HepG2 (cell line): Measurements from ENCODE around the gene GPSM1. TPM values are rescaled to one million over a fixed set of nuclear protein-coding genes. Genes with fewer than 3 reads are reported as not detected.

Source experiments
- AHR ChIP-seq: IDR thresholded peaks from 2 replicates; pipeline ENCODE4 v1.6.1; 2018; ENCODE audit warnings: missing genetic modification reagents, missing compliant biosample characterization
- EP300 ChIP-seq, 3 experiments: sonication (generic) in 1 of 3; formaldehyde crosslinking in 1 of 3; IDR thresholded peaks; 2 replicates each; pipeline versions ENCODE4 v1.5.1 to v1.6.1; 2011 to 2020; ENCODE audit warnings: low read depth in 2 of 3, low read length in 2 of 3, borderline replicate concordance in 1 of 3, improper control_type of control experiment in 1 of 3, mild to moderate bottlenecking in 1 of 3, missing genetic modification reagents in 1 of 3, moderate library complexity in 1 of 3
- HNRNPLL ChIP-seq: fragments of 200-400 bp; formaldehyde crosslinking; IDR thresholded peaks from 2 replicates; pipeline ENCODE4 v1.6.1; 2017; ENCODE audit warnings: mild to moderate bottlenecking, low read depth, low read length; ENCODE audit not compliant: poor library complexity, severe bottlenecking
- MZF1 ChIP-seq: sonication (generic); formaldehyde crosslinking; IDR thresholded peaks from 2 replicates; pipeline ENCODE4 v1.8.1; 2023; ENCODE audit warnings: mild to moderate bottlenecking, missing genetic modification reagents, borderline replicate concordance
- NR3C1 ChIP-seq: sonication (generic); formaldehyde crosslinking; IDR thresholded peaks from 2 replicates; pipeline ENCODE4 v1.4.0; 2020; ENCODE audit warnings: missing genetic modification reagents
- POLR2G ChIP-seq: fragments of 200-400 bp; formaldehyde crosslinking; IDR thresholded peaks from 2 replicates; pipeline ENCODE4 v1.6.1; 2018; ENCODE audit warnings: mild to moderate bottlenecking, low read depth, low read length, moderate library complexity
- RAD21 ChIP-seq: fragments of 450-650 bp; formaldehyde crosslinking; IDR thresholded peaks from 2 replicates; pipeline ENCODE4 v1.5.0; 2020; ENCODE audit warnings: mild to moderate bottlenecking
- SP140L ChIP-seq: sonication (generic); formaldehyde crosslinking; IDR thresholded peaks from 2 replicates; pipeline ENCODE4 v1.4.0; 2020; ENCODE audit warnings: missing genetic modification reagents, borderline replicate concordance
- TCF7L2 ChIP-seq: IDR thresholded peaks from 2 replicates; pipeline ENCODE4 v1.6.1; 2011; ENCODE audit warnings: mild to moderate bottlenecking, low read depth, low read length, moderate library complexity
- ZBTB20 ChIP-seq: sonication (generic); formaldehyde crosslinking; IDR thresholded peaks from 2 replicates; pipeline ENCODE4 v1.8.1; 2023; ENCODE audit warnings: missing genetic modification reagents, low read depth, mild to moderate bottlenecking, borderline replicate concordance
- ZFP37 ChIP-seq: sonication (generic); formaldehyde crosslinking; IDR thresholded peaks from 2 replicates; pipeline ENCODE4 v1.4.0; 2020; ENCODE audit warnings: missing genetic modification reagents, borderline replicate concordance
- ZNF543 ChIP-seq: sonication (generic); formaldehyde crosslinking; IDR thresholded peaks from 2 replicates; pipeline ENCODE4 v1.4.0; 2020; ENCODE audit warnings: mild to moderate bottlenecking, missing genetic modification reagents
- ZNF569 ChIP-seq: sonication (generic); formaldehyde crosslinking; IDR thresholded peaks from 2 replicates; pipeline ENCODE4 v1.5.0; 2020; ENCODE audit warnings: mild to moderate bottlenecking, missing genetic modification reagents, moderate library complexity, borderline replicate concordance
- ZNF878 ChIP-seq: sonication (generic); formaldehyde crosslinking; IDR thresholded peaks from 2 replicates; pipeline ENCODE4 v1.8.1; 2023; ENCODE audit warnings: mild to moderate bottlenecking, missing genetic modification reagents, moderate library complexity
- polyA plus RNA-seq, 8 experiments: library from polyadenylated mRNA; depleted of rRNA in 3 of 8; stranded (reverse) in 7 of 8; unstranded in 1 of 8; fragments of >200 nt; fragmentation: Illumina TruSeq in 4 of 8; extraction: Trizol in 4 of 8; gene quantifications; 2 replicates each; pipeline versions ENCODE4 v1.2.1 to v1.2.3, GENCODE V29; 2011 to 2016; ENCODE audit warnings: low read depth in 4 of 8, missing spikeins in 1 of 8, mixed read lengths in 1 of 8; ENCODE audit not compliant: insufficient read depth in 1 of 8
- total RNA-seq, 5 experiments: library from RNA; depleted of rRNA; stranded (reverse); fragments of >200 nt; fragmentation: Illumina TruSeq; extraction: Trizol; gene quantifications; 2 replicates each; pipeline ENCODE4 v1.2.3, GENCODE V29; 2016; ENCODE audit warnings: low read depth in 1 of 5
- TF ChIP-seq, protein P1 (sequence below): sonication (generic); formaldehyde crosslinking; IDR thresholded peaks from 2 replicates; pipeline ENCODE4 v1.4.0; 2020; ENCODE audit warnings: missing genetic modification reagents, borderline replicate concordance
- TF ChIP-seq, protein P2 (sequence below): sonication (generic); formaldehyde crosslinking; IDR thresholded peaks from 2 replicates; pipeline ENCODE4 v1.4.0; 2020; ENCODE audit warnings: mild to moderate bottlenecking, missing genetic modification reagents
- TF ChIP-seq, protein P3 (sequence below): IDR thresholded peaks from 2 replicates; pipeline ENCODE4 v1.6.1; 2012; ENCODE audit warnings: low read length, improper control_type of control experiment
- TF ChIP-seq, protein P4 (sequence below): sonication (generic); formaldehyde crosslinking; IDR thresholded peaks from 2 replicates; pipeline ENCODE4 v1.5.1; 2020; ENCODE audit warnings: mild to moderate bottlenecking, missing genetic modification reagents, moderate library complexity
- TF ChIP-seq, protein P5 (sequence below): sonication (generic); formaldehyde crosslinking; IDR thresholded peaks from 2 replicates; pipeline ENCODE4 v1.8.0; 2022; ENCODE audit warnings: mild to moderate bottlenecking, missing genetic modification reagents; ENCODE audit not compliant: insufficient replicate concordance

GPSM1 gene
- total and polyA plus RNA-seq, 2 of the 13 experiments (the other 11 are each of a cell fraction or from before 2014, with no cell fraction given), result 1.0 to 2.4 TPM

DNA sequence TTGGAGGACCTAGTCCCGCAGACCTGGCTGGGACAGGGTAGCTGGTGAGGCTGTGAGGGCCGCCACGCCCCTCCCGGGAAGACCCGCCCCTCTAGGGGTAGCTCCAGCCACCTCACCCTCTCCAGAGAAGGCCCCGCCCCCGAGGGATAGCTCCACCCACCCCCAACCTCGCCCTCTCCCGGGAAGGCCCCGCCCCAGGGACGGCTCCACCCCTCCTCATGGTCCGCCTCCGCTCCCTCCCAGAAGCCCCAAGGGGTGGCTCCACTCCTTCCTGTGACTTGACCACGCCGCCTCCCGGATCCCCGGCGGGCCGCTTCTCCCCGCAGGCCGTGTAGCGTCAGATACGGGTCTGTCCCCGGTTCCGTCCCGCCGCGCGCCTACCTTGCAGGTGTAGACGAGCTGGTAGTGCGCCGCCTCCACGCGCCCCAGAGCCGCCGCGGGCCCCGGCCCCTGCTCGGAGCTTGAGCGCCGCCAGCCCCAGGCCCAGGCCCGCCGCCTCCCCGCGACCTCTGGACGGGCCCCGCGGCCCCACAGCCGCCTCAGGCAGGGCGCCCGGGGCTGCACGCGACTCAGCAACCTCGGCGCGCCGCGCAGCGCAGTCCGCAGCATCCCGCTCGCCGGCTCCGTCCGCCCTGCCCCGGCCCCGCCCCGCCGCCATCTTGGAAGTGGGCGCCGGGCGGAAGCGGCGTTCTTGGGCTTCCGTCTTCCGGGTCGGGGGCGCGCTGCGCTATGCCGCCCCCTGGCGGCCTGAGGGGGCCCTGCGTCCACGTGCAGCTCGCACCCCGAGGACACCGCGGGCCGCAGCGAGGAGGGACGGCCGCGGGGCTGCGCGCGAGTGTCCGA lies 36.0 kb downstream of the GPSM1 start, which contains the start of gene DNLZ (continued):
- TF ChIP-seq, protein P1, sequence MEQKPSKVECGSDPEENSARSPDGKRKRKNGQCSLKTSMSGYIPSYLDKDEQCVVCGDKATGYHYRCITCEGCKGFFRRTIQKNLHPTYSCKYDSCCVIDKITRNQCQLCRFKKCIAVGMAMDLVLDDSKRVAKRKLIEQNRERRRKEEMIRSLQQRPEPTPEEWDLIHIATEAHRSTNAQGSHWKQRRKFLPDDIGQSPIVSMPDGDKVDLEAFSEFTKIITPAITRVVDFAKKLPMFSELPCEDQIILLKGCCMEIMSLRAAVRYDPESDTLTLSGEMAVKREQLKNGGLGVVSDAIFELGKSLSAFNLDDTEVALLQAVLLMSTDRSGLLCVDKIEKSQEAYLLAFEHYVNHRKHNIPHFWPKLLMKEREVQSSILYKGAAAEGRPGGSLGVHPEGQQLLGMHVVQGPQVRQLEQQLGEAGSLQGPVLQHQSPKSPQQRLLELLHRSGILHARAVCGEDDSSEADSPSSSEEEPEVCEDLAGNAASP (CRISPR knock-in tag), result peak; percentile 66; the same call in 1 of the 2 replicates
- TF ChIP-seq ZFP37 (CRISPR knock-in tag) (no peak), HNRNPLL (peak; percentile 24), ZNF878 (no peak), ZNF569 (no peak), AHR (CRISPR knock-in tag) (no peak; the same call in 1 of the 2 replicates), NR3C1 (CRISPR knock-in tag) (no peak), RAD21 (peak; percentile 93), EP300 (IDR thresholded peaks at IDR 0.05; ENCODE audit: low read depth in 2 of 2, low read length in 2 of 2) (no peak), EP300 (CRISPR knock-in tag; IDR thresholded peaks at IDR 0.05; ENCODE audit: borderline replicate concordance) (peak; percentile 29; the same call in 1 of the 2 replicates), POLR2G (peak; percentile 81), MZF1 (CRISPR knock-in tag) (no peak), ZNF543 (CRISPR knock-in tag) (peak; percentile 90), SP140L (CRISPR knock-in tag) (no peak), TCF7L2 (no peak), ZBTB20 (no peak)
- TF ChIP-seq, protein P2, sequence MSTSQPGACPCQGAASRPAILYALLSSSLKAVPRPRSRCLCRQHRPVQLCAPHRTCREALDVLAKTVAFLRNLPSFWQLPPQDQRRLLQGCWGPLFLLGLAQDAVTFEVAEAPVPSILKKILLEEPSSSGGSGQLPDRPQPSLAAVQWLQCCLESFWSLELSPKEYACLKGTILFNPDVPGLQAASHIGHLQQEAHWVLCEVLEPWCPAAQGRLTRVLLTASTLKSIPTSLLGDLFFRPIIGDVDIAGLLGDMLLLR, result peak; percentile 84; the same call in 1 of the 2 replicates
- TF ChIP-seq, protein P3, sequence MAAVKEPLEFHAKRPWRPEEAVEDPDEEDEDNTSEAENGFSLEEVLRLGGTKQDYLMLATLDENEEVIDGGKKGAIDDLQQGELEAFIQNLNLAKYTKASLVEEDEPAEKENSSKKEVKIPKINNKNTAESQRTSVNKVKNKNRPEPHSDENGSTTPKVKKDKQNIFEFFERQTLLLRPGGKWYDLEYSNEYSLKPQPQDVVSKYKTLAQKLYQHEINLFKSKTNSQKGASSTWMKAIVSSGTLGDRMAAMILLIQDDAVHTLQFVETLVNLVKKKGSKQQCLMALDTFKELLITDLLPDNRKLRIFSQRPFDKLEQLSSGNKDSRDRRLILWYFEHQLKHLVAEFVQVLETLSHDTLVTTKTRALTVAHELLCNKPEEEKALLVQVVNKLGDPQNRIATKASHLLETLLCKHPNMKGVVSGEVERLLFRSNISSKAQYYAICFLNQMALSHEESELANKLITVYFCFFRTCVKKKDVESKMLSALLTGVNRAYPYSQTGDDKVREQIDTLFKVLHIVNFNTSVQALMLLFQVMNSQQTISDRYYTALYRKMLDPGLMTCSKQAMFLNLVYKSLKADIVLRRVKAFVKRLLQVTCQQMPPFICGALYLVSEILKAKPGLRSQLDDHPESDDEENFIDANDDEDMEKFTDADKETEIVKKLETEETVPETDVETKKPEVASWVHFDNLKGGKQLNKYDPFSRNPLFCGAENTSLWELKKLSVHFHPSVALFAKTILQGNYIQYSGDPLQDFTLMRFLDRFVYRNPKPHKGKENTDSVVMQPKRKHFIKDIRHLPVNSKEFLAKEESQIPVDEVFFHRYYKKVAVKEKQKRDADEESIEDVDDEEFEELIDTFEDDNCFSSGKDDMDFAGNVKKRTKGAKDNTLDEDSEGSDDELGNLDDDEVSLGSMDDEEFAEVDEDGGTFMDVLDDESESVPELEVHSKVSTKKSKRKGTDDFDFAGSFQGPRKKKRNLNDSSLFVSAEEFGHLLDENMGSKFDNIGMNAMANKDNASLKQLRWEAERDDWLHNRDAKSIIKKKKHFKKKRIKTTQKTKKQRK, result no peak
- TF ChIP-seq, protein P4, sequence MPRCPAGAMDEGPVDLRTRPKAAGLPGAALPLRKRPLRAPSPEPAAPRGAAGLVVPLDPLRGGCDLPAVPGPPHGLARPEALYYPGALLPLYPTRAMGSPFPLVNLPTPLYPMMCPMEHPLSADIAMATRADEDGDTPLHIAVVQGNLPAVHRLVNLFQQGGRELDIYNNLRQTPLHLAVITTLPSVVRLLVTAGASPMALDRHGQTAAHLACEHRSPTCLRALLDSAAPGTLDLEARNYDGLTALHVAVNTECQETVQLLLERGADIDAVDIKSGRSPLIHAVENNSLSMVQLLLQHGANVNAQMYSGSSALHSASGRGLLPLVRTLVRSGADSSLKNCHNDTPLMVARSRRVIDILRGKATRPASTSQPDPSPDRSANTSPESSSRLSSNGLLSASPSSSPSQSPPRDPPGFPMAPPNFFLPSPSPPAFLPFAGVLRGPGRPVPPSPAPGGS, result 0 out of 2 replicates have a peak, but pooled peaks have one; percentile 66
- TF ChIP-seq, protein P5, sequence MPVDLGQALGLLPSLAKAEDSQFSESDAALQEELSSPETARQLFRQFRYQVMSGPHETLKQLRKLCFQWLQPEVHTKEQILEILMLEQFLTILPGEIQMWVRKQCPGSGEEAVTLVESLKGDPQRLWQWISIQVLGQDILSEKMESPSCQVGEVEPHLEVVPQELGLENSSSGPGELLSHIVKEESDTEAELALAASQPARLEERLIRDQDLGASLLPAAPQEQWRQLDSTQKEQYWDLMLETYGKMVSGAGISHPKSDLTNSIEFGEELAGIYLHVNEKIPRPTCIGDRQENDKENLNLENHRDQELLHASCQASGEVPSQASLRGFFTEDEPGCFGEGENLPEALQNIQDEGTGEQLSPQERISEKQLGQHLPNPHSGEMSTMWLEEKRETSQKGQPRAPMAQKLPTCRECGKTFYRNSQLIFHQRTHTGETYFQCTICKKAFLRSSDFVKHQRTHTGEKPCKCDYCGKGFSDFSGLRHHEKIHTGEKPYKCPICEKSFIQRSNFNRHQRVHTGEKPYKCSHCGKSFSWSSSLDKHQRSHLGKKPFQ, result peak; percentile 68
